Measurements from ENCODE around the gene RAC2. TPM values are rescaled to one million over a fixed set of nuclear protein-coding genes. Genes with fewer than 3 reads are reported as not detected.

The RAC2 gene
- polyA plus RNA-seq, 1 donor, result 22.6 TPM

GRCh38 chr22:37276776-37277175 lies 32.7 kb upstream of the RAC2 start:
- Histone ChIP-seq H3K27ac (ENCODE audit: low read length) (no peak overlapping the region), H3K27me3 (ENCODE audit: control insufficient read depth, insufficient read depth, low read length) (peaks cover 9% of the 10 kb centered on the region), H3K36me3 (ENCODE audit: control insufficient read depth, insufficient read depth, low read length) (no peaks in the 10 kb centered on the region), H3K4me3 (ENCODE audit: low read length) (no peak overlapping the region), H3K9me3 (ENCODE audit: control insufficient read depth, low read depth, low read length) (no peaks in the 10 kb centered on the region), H3K4me1 (ENCODE audit: control insufficient read depth, insufficient read depth, low read length) (no peaks in the 10 kb centered on the region)
- no peak for DNase-seq
- WGBS (ENCODE audit: insufficient coverage, low lambda C conversion rate), result no CpG with 5 or more reads among the region's 2 CpGs

GRCh38 chr22:37275622-37276021 lies 31.6 kb upstream of the RAC2 start:
- Histone ChIP-seq H3K4me1 (ENCODE audit: control insufficient read depth, insufficient read depth, low read length) (no peaks in the 10 kb centered on the region), H3K9me3 (ENCODE audit: control insufficient read depth, low read depth, low read length) (no peaks in the 10 kb centered on the region), H3K27ac (ENCODE audit: low read length) (no peak overlapping the region), H3K36me3 (ENCODE audit: control insufficient read depth, insufficient read depth, low read length) (no peaks in the 10 kb centered on the region), H3K4me3 (ENCODE audit: low read length) (no peak overlapping the region), H3K27me3 (ENCODE audit: control insufficient read depth, insufficient read depth, low read length) (peaks cover 16% of the 10 kb centered on the region)
- DNase-seq, result no peak
- WGBS (ENCODE audit: insufficient coverage, low lambda C conversion rate), result no CpG with 5 or more reads among the region's 5 CpGs

GRCh38 chr22:37275134-37275533 lies 31.1 kb upstream of the RAC2 start:
- Histone ChIP-seq H3K27ac (ENCODE audit: low read length) (no peak overlapping the region), H3K9me3 (ENCODE audit: control insufficient read depth, low read depth, low read length) (no peaks in the 10 kb centered on the region), H3K27me3 (ENCODE audit: control insufficient read depth, insufficient read depth, low read length) (peaks cover 16% of the 10 kb centered on the region), H3K4me3 (ENCODE audit: low read length) (no peak overlapping the region), H3K4me1 (ENCODE audit: control insufficient read depth, insufficient read depth, low read length) (no peaks in the 10 kb centered on the region), H3K36me3 (ENCODE audit: control insufficient read depth, insufficient read depth, low read length) (no peaks in the 10 kb centered on the region)
- no peak for DNase-seq
- no CpG with 5 or more reads among the region's 11 CpGs for WGBS (ENCODE audit: insufficient coverage, low lambda C conversion rate)

GRCh38 chr22:37274380-37274862 lies 30.4 kb upstream of the RAC2 start:
- H3K9me3 ChIP-seq (ENCODE audit: control insufficient read depth, low read depth, low read length), result no peaks in the 10 kb centered on the region
- H3K36me3 ChIP-seq (ENCODE audit: control insufficient read depth, insufficient read depth, low read length), result no peaks in the 10 kb centered on the region
- H3K27me3 ChIP-seq (ENCODE audit: control insufficient read depth, insufficient read depth, low read length), result peaks cover 16% of the 10 kb centered on the region
- no peaks in the 10 kb centered on the region for H3K4me1 ChIP-seq (ENCODE audit: control insufficient read depth, insufficient read depth, low read length)
- H3K4me3 ChIP-seq (ENCODE audit: low read length), result no peak overlapping the region
- WGBS (ENCODE audit: insufficient coverage, low lambda C conversion rate), result no CpG with 5 or more reads among the region's 12 CpGs
- H3K27ac ChIP-seq (ENCODE audit: low read length), result no peak overlapping the region
- DNase-seq, result no peak

GRCh38 chr22:37273846-37274225 lies 29.8 kb upstream of the RAC2 start:
- Histone ChIP-seq H3K9me3 (ENCODE audit: control insufficient read depth, low read depth, low read length) (no peaks in the 10 kb centered on the region), H3K27me3 (ENCODE audit: control insufficient read depth, insufficient read depth, low read length) (peaks cover 16% of the 10 kb centered on the region), H3K4me1 (ENCODE audit: control insufficient read depth, insufficient read depth, low read length) (no peaks in the 10 kb centered on the region), H3K27ac (ENCODE audit: low read length) (no peak overlapping the region), H3K4me3 (ENCODE audit: low read length) (no peak overlapping the region), H3K36me3 (ENCODE audit: control insufficient read depth, insufficient read depth, low read length) (no peaks in the 10 kb centered on the region)
- WGBS (ENCODE audit: insufficient coverage, low lambda C conversion rate), result 77% methylated on average over 3 of the region's 8 CpGs
- no peak for DNase-seq

GRCh38 chr22:37273126-37273845 lies 29.2 kb upstream of the RAC2 start:
- no peak for DNase-seq
- 73% methylated on average over 3 of the region's 17 CpGs for WGBS (ENCODE audit: insufficient coverage, low lambda C conversion rate)
- Histone ChIP-seq H3K27me3 (ENCODE audit: control insufficient read depth, insufficient read depth, low read length) (peaks cover 16% of the 10 kb centered on the region), H3K9me3 (ENCODE audit: control insufficient read depth, low read depth, low read length) (no peaks in the 10 kb centered on the region), H3K27ac (ENCODE audit: low read length) (no peak overlapping the region), H3K4me1 (ENCODE audit: control insufficient read depth, insufficient read depth, low read length) (no peaks in the 10 kb centered on the region), H3K4me3 (ENCODE audit: low read length) (no peak overlapping the region), H3K36me3 (ENCODE audit: control insufficient read depth, insufficient read depth, low read length) (no peaks in the 10 kb centered on the region)

GRCh38 chr22:37270928-37271650 lies 27.0 kb upstream of the RAC2 start:
- peaks cover 10% of the 10 kb centered on the region for H3K27me3 ChIP-seq (ENCODE audit: control insufficient read depth, insufficient read depth, low read length)
- no peak overlapping the region for H3K4me3 ChIP-seq (ENCODE audit: low read length)
- no CpG with 5 or more reads among the region's 8 CpGs for WGBS (ENCODE audit: insufficient coverage, low lambda C conversion rate)
- H3K4me1 ChIP-seq (ENCODE audit: control insufficient read depth, insufficient read depth, low read length), result no peaks in the 10 kb centered on the region
- no peaks in the 10 kb centered on the region for H3K9me3 ChIP-seq (ENCODE audit: control insufficient read depth, low read depth, low read length)
- no peak overlapping the region for H3K27ac ChIP-seq (ENCODE audit: low read length)
- H3K36me3 ChIP-seq (ENCODE audit: control insufficient read depth, insufficient read depth, low read length), result no peaks in the 10 kb centered on the region
- no peak for DNase-seq

- Histone ChIP-seq H3K9me3 (ENCODE audit: control insufficient read depth, low read depth, low read length) (no peaks in the 10 kb centered on the region), H3K36me3 (ENCODE audit: control insufficient read depth, insufficient read depth, low read length) (no peaks in the 10 kb centered on the region), H3K27ac (ENCODE audit: low read length) (no peak overlapping the region), H3K4me3 (ENCODE audit: low read length) (no peak overlapping the region), H3K4me1 (ENCODE audit: control insufficient read depth, insufficient read depth, low read length) (no peaks in the 10 kb centered on the region), H3K27me3 (ENCODE audit: control insufficient read depth, insufficient read depth, low read length) (peaks cover 10% of the 10 kb centered on the region)
- DNase-seq, result no peak
- 64% methylated on average over 3 of the region's 8 CpGs for WGBS (ENCODE audit: insufficient coverage, low lambda C conversion rate)
Observed at GRCh38 chr22:37269936-37270678, 26.0 kb upstream of the RAC2 start.

- 85% methylated on average over 2 of the region's 11 CpGs for WGBS (ENCODE audit: insufficient coverage, low lambda C conversion rate)
- H3K4me1 ChIP-seq (ENCODE audit: control insufficient read depth, insufficient read depth, low read length), result no peaks in the 10 kb centered on the region
- H3K27me3 ChIP-seq (ENCODE audit: control insufficient read depth, insufficient read depth, low read length), result peaks cover 9% of the 10 kb centered on the region
- DNase-seq, result no peak
- H3K9me3 ChIP-seq (ENCODE audit: control insufficient read depth, low read depth, low read length), result peaks cover 11% of the 10 kb centered on the region
- H3K4me3 ChIP-seq (ENCODE audit: low read length), result no peak overlapping the region
- H3K36me3 ChIP-seq (ENCODE audit: control insufficient read depth, insufficient read depth, low read length), result no peaks in the 10 kb centered on the region
- H3K27ac ChIP-seq (ENCODE audit: low read length), result no peak overlapping the region
Observed at GRCh38 chr22:37267661-37268413, 23.8 kb upstream of the RAC2 start.

- Histone ChIP-seq H3K4me1 (ENCODE audit: control insufficient read depth, insufficient read depth, low read length) (no peaks in the 10 kb centered on the region), H3K36me3 (ENCODE audit: control insufficient read depth, insufficient read depth, low read length) (no peaks in the 10 kb centered on the region), H3K4me3 (ENCODE audit: low read length) (peak overlapping the region; percentile 27), H3K27ac (ENCODE audit: low read length) (no peak overlapping the region), H3K9me3 (ENCODE audit: control insufficient read depth, low read depth, low read length) (peaks cover 11% of the 10 kb centered on the region), H3K27me3 (ENCODE audit: control insufficient read depth, insufficient read depth, low read length) (peaks cover 13% of the 10 kb centered on the region)
- peak in 1 of 2 donors; percentile 35 for DNase-seq
- WGBS (ENCODE audit: insufficient coverage, low lambda C conversion rate), result 30% methylated on average over 6 of the region's 22 CpGs
Observed at GRCh38 chr22:37267135-37267587, 23.1 kb upstream of the RAC2 start.

Data from large intestine (tissue), 3 donors.